K562 (cell line): Measurements from ENCODE around the gene CCDC47. TPM values are rescaled to one million over a fixed set of nuclear protein-coding genes. Genes with fewer than 3 reads are reported as not detected.

Source experiments
- ARHGAP35 ChIP-seq: fragments of 450-650 bp; IDR thresholded peaks from 2 replicates; pipeline ENCODE4 v1.6.1; 2018; ENCODE audit not compliant: partially characterized antibody
- CUX1 ChIP-seq: fragments of 200-800 bp; sonication (Bioruptor generic); IDR thresholded peaks from 2 replicates; pipeline ENCODE4 v1.6.1; 2016; ENCODE audit warnings: missing genetic modification characterization, missing compliant biosample characterization
- ETS2 ChIP-seq: IDR thresholded peaks from 2 replicates; pipeline ENCODE4 v1.6.1; 2016; ENCODE audit warnings: borderline replicate concordance, missing genetic modification characterization, mild to moderate bottlenecking, moderate library complexity, missing compliant biosample characterization; ENCODE audit not compliant: poor library complexity, severe bottlenecking
- FIP1L1 ChIP-seq: fragments of 200-400 bp; formaldehyde crosslinking; IDR thresholded peaks from 2 replicates; pipeline ENCODE4 v1.6.1; 2018; ENCODE audit warnings: mild to moderate bottlenecking, low read depth, low read length; ENCODE audit not compliant: poor library complexity, severe bottlenecking
- HDAC3 ChIP-seq: fragments of 450-650 bp; IDR thresholded peaks from 2 replicates; pipeline ENCODE4 v1.6.1; 2018; ENCODE audit warnings: borderline replicate concordance, mild to moderate bottlenecking, moderate library complexity; ENCODE audit not compliant: partially characterized antibody
- HMBOX1 ChIP-seq: sonication (generic); IDR thresholded peaks from 2 replicates; pipeline ENCODE4 v1.6.1; 2016
- IFI16 ChIP-seq: fragments of 250-450 bp; sonication (Bioruptor Pico); IDR thresholded peaks from 2 replicates; pipeline ENCODE4 v2.1.2; 2022; ENCODE audit warnings: mild to moderate bottlenecking, inconsistent platforms
- PML ChIP-seq: IDR thresholded peaks from 2 replicates; pipeline ENCODE4 v1.6.1; 2012; ENCODE audit warnings: low read length, inconsistent platforms
- RHOXF2B ChIP-seq: fragments of 250-450 bp; sonication (Bioruptor Pico); conservative IDR thresholded peaks from 2 replicates; pipeline ENCODE4 v1.5.1; 2021
- SMARCB1 ChIP-seq: IDR thresholded peaks from 2 replicates; pipeline ENCODE4 v1.6.1; 2011; ENCODE audit warnings: improper control_type of control experiment, low read depth; ENCODE audit not compliant: insufficient read length
- ZBED1 ChIP-seq: IDR thresholded peaks from 2 replicates; pipeline ENCODE4 v1.6.1; 2014
- ZNF121 ChIP-seq: sonication (generic); formaldehyde crosslinking; conservative IDR thresholded peaks from 2 replicates; pipeline ENCODE4 v1.8.0; 2022; ENCODE audit warnings: missing genetic modification reagents
- ZNF253 ChIP-seq: fragments of 250-450 bp; sonication (Bioruptor Pico); conservative IDR thresholded peaks from 2 replicates; pipeline ENCODE4 v1.6.1; 2021; ENCODE audit warnings: mild to moderate bottlenecking
- ZNF408 ChIP-seq: fragments of 250-450 bp; sonication (Bioruptor Pico); IDR thresholded peaks from 2 replicates; pipeline ENCODE4 v1.4.0; 2020; ENCODE audit warnings: low read depth, mild to moderate bottlenecking, moderate library complexity
- ZNF436 ChIP-seq: fragments of 250-450, 450-650 bp; sonication (Bioruptor Pico); formaldehyde crosslinking; IDR thresholded peaks from 2 replicates; pipeline ENCODE4 v1.7.0; 2020; ENCODE audit warnings: mild to moderate bottlenecking
- polyA plus RNA-seq, 8 experiments: library from polyadenylated mRNA; depleted of rRNA in 4 of 8; stranded (reverse) in 5 of 8; unstranded in 3 of 8; fragments of >200 nt; fragmentation: Nextera tagmentation in 2 of 8; fragmentation: Illumina TruSeq in 1 of 8; extraction: Ambion mirVana in 2 of 8; extraction: Trizol in 1 of 8; gene quantifications; 2 replicates each; pipeline versions ENCODE4 v1.2.1 to v1.2.3, GENCODE V29; 2011 to 2014; ENCODE audit warnings: inconsistent platforms in 1 of 8, missing spikeins in 1 of 8
- total RNA-seq, 7 experiments: library from RNA; depleted of rRNA in 6 of 7; stranded (reverse); fragments of >200 nt in 6 of 7; fragmentation: Illumina TruSeq in 2 of 7; extraction: Trizol in 2 of 7; gene quantifications; 2 replicates each; pipeline versions ENCODE4 v1.2.1 to v1.2.3, GENCODE V29; 2011 to 2021; ENCODE audit warnings: low replicate concordance in 1 of 7
- TF ChIP-seq, protein P1 (sequence below): sonication (generic); formaldehyde crosslinking; IDR thresholded peaks from 2 replicates; pipeline ENCODE4 v1.8.1; 2023; ENCODE audit warnings: mild to moderate bottlenecking, missing genetic modification reagents
- TF ChIP-seq, protein P2 (sequence below): conservative IDR thresholded peaks from 2 replicates; pipeline ENCODE4 v1.6.1; 2011; ENCODE audit warnings: low read depth, mild to moderate bottlenecking, low read length; ENCODE audit not compliant: control insufficient read depth
- TF ChIP-seq, protein P3 (sequence below): sonication (generic); formaldehyde crosslinking; IDR thresholded peaks from 2 replicates; pipeline ENCODE4 v1.8.0; 2022; ENCODE audit warnings: mild to moderate bottlenecking, missing genetic modification reagents

Gene CCDC47
- total and polyA plus RNA-seq, 9 of the 15 experiments (the other 6 are each of a cell fraction or from before 2014, with no cell fraction given) = 15.5 to 162 (median 122) TPM

DNA sequence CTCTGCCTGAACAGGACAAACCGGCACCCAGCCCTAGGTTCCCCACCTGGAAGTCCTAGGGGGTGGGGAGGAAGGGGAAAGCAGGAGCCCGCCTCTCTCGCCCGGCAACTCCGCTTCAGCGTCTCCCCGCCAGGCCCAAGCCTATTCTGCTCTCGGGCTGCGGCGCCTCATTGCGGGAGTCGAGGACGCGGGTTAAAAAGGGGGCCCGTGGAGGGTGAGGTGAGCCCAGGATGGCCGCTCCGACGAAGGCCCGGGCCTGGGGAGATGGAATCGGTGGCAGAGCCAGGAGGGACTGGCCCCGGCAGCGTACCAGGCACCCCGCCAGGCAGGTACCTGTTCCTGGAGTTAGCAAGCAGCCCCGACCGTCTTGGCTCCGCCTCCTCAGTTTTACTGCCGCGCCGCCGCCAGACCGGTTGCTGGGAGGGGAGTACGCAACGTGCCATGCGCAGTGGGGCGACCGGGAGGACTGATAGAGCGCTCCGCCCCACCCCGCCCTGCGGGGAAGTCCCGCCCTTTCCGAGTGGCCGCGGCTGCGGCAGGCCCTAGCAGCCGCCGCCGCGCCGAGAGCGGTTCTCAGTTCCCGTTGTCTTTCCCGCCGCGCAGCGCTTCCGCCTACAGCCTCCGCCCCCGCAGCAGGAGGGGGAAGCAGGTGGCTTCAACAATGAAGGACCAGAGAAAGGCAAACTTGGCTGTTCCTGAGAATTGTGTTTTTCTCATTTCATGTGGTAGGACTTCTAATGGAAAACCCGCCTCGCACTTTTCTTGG, 31.8 kb downstream of the CCDC47 start, which contains the start of gene STRADA (continued):
- TF ChIP-seq HMBOX1 = 0 out of 2 replicates have a peak, but pooled peaks have one; percentile 5
- no peak for TF ChIP-seq ZNF253 (CRISPR knock-in tag)
- TF ChIP-seq ETS2 (tag) = no peak
- no peak for TF ChIP-seq IFI16 (CRISPR knock-in tag)
- no peak for TF ChIP-seq ZNF408 (CRISPR knock-in tag)
- TF ChIP-seq ZNF436 (CRISPR knock-in tag) = no peak
- TF ChIP-seq, protein P1, sequence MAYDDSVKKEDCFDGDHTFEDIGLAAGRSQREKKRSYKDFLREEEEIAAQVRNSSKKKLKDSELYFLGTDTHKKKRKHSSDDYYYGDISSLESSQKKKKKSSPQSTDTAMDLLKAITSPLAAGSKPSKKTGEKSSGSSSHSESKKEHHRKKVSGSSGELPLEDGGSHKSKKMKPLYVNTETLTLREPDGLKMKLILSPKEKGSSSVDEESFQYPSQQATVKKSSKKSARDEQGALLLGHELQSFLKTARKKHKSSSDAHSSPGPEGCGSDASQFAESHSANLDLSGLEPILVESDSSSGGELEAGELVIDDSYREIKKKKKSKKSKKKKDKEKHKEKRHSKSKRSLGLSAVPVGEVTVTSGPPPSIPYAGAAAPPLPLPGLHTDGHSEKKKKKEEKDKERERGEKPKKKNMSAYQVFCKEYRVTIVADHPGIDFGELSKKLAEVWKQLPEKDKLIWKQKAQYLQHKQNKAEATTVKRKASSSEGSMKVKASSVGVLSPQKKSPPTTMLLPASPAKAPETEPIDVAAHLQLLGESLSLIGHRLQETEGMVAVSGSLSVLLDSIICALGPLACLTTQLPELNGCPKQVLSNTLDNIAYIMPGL (CRISPR knock-in tag) = peak; percentile 56; the same call in 1 of the 2 replicates
- no peak for TF ChIP-seq ARHGAP35
- no peak for TF ChIP-seq HDAC3
- TF ChIP-seq, protein P2, sequence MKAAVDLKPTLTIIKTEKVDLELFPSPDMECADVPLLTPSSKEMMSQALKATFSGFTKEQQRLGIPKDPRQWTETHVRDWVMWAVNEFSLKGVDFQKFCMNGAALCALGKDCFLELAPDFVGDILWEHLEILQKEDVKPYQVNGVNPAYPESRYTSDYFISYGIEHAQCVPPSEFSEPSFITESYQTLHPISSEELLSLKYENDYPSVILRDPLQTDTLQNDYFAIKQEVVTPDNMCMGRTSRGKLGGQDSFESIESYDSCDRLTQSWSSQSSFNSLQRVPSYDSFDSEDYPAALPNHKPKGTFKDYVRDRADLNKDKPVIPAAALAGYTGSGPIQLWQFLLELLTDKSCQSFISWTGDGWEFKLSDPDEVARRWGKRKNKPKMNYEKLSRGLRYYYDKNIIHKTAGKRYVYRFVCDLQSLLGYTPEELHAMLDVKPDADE = peak; percentile 56
- TF ChIP-seq ZBED1 = no peak
- no peak for TF ChIP-seq RHOXF2B (CRISPR knock-in tag)
- TF ChIP-seq CUX1 (CRISPR knock-in tag) = no peak
- TF ChIP-seq, protein P3, sequence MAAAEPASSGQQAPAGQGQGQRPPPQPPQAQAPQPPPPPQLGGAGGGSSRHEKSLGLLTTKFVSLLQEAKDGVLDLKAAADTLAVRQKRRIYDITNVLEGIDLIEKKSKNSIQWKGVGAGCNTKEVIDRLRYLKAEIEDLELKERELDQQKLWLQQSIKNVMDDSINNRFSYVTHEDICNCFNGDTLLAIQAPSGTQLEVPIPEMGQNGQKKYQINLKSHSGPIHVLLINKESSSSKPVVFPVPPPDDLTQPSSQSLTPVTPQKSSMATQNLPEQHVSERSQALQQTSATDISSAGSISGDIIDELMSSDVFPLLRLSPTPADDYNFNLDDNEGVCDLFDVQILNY (CRISPR knock-in tag) = peak; percentile 69; the same call in 1 of the 2 replicates
- TF ChIP-seq FIP1L1 = peak; percentile 84
- peak; percentile 54 for TF ChIP-seq PML
- no peak for TF ChIP-seq ZNF121 (CRISPR knock-in tag)
- peak; percentile 67 for TF ChIP-seq SMARCB1
